ENCODE data around the gene LDLR. TPM values are rescaled to one million over a fixed set of nuclear protein-coding genes. Genes with fewer than 3 reads are reported as not detected.
"Not testable (repeated sequence)": the region's sequence is repeated elsewhere in the genome, so short reads cannot be mapped to it uniquely, and the experiment has no call there.

Gene LDLR
- total RNA-seq, 3 donors from 2014 or later: 83.9 to 147 (median 116) TPM

DNA sequence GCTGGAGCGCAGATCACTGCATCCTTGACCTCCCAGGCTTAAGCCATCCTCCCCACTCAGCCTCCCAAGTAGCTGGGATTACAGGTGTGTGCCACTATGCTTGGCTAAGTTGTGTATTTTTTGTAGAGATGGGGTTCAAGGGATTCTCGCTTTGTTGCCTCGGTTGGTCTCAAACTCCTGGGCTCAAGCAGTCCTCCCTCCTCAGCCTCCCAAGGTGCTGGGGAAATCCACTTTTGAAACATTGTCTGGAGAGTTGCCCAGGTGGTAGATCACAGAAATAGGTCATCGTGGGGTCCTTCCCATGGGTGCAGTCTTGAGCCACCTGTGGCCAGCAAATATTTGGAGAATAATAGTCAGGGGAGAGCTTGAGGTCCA, 5.2 kb downstream of the LDLR start:
- Histone ChIP-seq H3K36me3 (ENCODE audit: low read depth) (no peaks in the 10 kb centered on the region), H3K4me1 (ENCODE audit: low read depth) (peaks cover 50% of the 10 kb centered on the region), H3K9me3 (no peaks in the 10 kb centered on the region), H3K4me3 (no peak overlapping the region)
- intact Hi-C loops (cut with DNase I, micrococcal nuclease): loop anchor here in 1 of 2 donors (10.0 kb wide), 1 partner anchor 60 kb away; no protein-coding TSS in a partner anchor
- TF ChIP-seq, protein P1, sequence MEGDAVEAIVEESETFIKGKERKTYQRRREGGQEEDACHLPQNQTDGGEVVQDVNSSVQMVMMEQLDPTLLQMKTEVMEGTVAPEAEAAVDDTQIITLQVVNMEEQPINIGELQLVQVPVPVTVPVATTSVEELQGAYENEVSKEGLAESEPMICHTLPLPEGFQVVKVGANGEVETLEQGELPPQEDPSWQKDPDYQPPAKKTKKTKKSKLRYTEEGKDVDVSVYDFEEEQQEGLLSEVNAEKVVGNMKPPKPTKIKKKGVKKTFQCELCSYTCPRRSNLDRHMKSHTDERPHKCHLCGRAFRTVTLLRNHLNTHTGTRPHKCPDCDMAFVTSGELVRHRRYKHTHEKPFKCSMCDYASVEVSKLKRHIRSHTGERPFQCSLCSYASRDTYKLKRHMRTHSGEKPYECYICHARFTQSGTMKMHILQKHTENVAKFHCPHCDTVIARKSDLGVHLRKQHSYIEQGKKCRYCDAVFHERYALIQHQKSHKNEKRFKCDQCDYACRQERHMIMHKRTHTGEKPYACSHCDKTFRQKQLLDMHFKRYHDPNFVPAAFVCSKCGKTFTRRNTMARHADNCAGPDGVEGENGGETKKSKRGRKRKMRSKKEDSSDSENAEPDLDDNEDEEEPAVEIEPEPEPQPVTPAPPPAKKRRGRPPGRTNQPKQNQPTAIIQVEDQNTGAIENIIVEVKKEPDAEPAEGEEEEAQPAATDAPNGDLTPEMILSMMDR (IDR thresholded peaks at IDR 0.05): no peak
- ATAC-seq (no peak), DNase-seq (no peak)

DNA sequence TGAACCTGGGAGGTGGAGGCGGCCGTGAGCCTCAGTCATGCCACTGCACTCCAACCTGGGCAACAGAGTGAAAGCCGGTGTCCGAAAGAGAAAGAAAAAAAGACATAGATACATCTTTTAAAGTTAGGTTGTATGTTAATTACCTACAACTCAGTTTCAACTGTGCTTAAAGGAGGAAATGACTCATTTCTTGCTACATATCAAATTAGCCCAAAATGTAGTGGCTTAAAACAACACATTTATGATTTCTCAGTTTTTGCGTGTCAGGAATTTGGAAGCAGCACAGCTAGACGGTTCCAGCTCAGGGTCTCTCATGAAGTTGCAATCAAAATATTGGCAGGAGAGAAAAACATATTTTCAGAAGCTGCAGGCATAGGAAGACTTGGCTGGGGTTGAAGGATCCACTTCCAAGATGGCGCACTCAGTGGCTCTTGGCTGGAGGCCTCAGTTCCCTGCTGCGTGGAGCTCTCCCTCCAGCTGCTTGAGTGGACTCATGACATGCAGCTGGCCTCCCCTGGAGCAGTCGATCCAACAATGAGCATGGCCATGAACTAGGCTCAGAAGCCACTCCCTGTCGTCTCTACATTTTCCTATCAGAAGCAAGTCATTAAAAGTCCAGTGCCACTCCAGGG, 7.1 kb downstream of the LDLR start:
- Histone ChIP-seq H3K9me3 (no peaks in the 10 kb centered on the region), H3K36me3 (ENCODE audit: low read depth) (no peaks in the 10 kb centered on the region), H3K4me1 (ENCODE audit: low read depth) (peaks cover 47% of the 10 kb centered on the region), H3K4me3 (no peak overlapping the region)
- ATAC-seq: no peak
- intact Hi-C loops (cut with DNase I, micrococcal nuclease): loop anchor here in 1 of 2 donors (10.0 kb wide), 1 partner anchor 62 kb away; no protein-coding TSS in a partner anchor
- peak in 1 of 3 donors; percentile 26 for DNase-seq
- TF ChIP-seq, protein P1 (IDR thresholded peaks at IDR 0.05): no peak

- not testable (repeated sequence) for H3K9me3 ChIP-seq; H3K4me3 ChIP-seq; ATAC-seq; H3K36me3 ChIP-seq (ENCODE audit: low read depth); DNase-seq
- peaks cover 38% of the 10 kb centered on the region for H3K4me1 ChIP-seq (ENCODE audit: low read depth)
- intact Hi-C loops (cut with DNase I, micrococcal nuclease): loop anchor here in 1 of 2 donors (10.0 kb wide), 1 partner anchor 63 kb away; no protein-coding TSS in a partner anchor
Measured at GRCh38 chr19:11097367-11097766, 8.1 kb downstream of the LDLR start.

DNA sequence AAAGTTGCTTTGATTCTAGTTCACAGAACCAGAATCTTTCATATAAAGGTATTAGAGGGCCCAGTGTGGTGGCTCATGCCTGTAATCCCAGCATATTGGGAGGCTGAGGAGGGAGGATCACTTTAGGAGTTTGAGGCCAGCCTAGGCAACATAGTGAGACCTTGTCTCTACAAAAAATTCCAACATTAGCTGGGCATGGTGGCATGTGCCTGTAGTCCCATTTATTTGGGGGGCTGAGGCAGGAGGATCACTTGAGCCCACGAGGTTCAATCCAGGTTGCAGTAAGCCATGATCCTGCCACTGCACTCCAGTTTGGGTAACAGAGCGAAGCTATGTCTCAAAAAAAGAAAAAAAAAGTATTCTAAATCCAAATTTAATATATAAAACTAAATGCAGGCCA, 9.1 kb downstream of the LDLR start:
- TF ChIP-seq, protein P1 (IDR thresholded peaks at IDR 0.05): no peak
- H3K9me3 ChIP-seq: no peaks in the 10 kb centered on the region
- H3K4me3 ChIP-seq: no peak overlapping the region
- no peaks in the 10 kb centered on the region for H3K36me3 ChIP-seq (ENCODE audit: low read depth)
- intact Hi-C loops (cut with DNase I, micrococcal nuclease): loop anchor here in 1 of 2 donors (10.0 kb wide), 1 partner anchor 64 kb away; no protein-coding TSS in a partner anchor
- peaks cover 30% of the 10 kb centered on the region for H3K4me1 ChIP-seq (ENCODE audit: low read depth)
- ATAC-seq: no peak
- no peak for DNase-seq

GRCh38 chr19:11098861-11099260, 9.6 kb downstream of the LDLR start:
- TF ChIP-seq, protein P1 (IDR thresholded peaks at IDR 0.05): no peak
- ATAC-seq: no peak
- Histone ChIP-seq H3K36me3 (ENCODE audit: low read depth) (no peaks in the 10 kb centered on the region), H3K4me1 (ENCODE audit: low read depth) (peaks cover 25% of the 10 kb centered on the region), H3K4me3 (no peak overlapping the region), H3K9me3 (no peaks in the 10 kb centered on the region)
- DNase-seq: no peak
- intact Hi-C loops (cut with DNase I, micrococcal nuclease): loop anchor here in 1 of 2 donors (10.0 kb wide), 1 partner anchor 64 kb away; no protein-coding TSS in a partner anchor

DNA sequence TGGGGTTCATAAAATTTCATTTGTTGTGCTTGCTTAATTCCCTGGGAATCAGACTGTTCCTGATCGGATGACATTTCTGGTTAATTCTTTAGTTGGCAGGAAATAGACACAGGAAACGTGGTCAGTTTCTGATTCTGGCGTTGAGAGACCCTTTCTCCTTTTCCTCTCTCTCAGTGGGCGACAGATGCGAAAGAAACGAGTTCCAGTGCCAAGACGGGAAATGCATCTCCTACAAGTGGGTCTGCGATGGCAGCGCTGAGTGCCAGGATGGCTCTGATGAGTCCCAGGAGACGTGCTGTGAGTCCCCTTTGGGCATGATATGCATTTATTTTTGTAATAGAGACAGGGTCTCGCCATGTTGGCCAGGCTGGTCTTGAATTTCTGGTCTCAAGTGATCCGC, 10.8 kb downstream of the LDLR start:
- H3K4me3 ChIP-seq: no peak overlapping the region
- H3K4me1 ChIP-seq (ENCODE audit: low read depth): peaks cover 16% of the 10 kb centered on the region
- no peaks in the 10 kb centered on the region for H3K36me3 ChIP-seq (ENCODE audit: low read depth)
- intact Hi-C loops (cut with DNase I, micrococcal nuclease): no loop called here
- TF ChIP-seq, protein P1 (IDR thresholded peaks at IDR 0.05): no peak
- ATAC-seq (no peak), DNase-seq (no peak)
- no peaks in the 10 kb centered on the region for H3K9me3 ChIP-seq
